ENCODE data around the gene COPE.
"Not testable (repeated sequence)": the region's sequence is repeated elsewhere in the genome, so short reads cannot be mapped to it uniquely, and the experiment has no call there.

COPE gene

DNA sequence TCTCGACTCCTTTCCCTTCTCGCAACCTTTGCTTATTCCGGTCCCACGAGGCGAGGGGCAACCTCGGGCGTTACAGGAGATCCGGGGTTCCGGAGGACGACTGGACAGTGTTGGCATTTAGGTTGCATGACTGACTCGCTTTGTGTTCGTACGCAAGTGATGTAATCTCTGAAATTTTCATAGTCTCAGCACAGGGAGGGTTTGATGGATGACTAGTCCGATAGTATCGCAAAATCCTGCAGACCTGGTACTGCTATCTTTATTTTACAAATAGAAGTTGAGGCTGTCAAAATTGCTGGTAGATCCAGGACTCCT lies 670 bp upstream of the COPE start:
- DNase-seq (ENCODE audit: low spot score), result no peak
- TF ChIP-seq, protein P1, sequence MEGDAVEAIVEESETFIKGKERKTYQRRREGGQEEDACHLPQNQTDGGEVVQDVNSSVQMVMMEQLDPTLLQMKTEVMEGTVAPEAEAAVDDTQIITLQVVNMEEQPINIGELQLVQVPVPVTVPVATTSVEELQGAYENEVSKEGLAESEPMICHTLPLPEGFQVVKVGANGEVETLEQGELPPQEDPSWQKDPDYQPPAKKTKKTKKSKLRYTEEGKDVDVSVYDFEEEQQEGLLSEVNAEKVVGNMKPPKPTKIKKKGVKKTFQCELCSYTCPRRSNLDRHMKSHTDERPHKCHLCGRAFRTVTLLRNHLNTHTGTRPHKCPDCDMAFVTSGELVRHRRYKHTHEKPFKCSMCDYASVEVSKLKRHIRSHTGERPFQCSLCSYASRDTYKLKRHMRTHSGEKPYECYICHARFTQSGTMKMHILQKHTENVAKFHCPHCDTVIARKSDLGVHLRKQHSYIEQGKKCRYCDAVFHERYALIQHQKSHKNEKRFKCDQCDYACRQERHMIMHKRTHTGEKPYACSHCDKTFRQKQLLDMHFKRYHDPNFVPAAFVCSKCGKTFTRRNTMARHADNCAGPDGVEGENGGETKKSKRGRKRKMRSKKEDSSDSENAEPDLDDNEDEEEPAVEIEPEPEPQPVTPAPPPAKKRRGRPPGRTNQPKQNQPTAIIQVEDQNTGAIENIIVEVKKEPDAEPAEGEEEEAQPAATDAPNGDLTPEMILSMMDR (IDR thresholded peaks at IDR 0.05), result no peak
- Histone ChIP-seq H3K4me3 (peak overlapping the region; percentile 77), H3K27ac (peak overlapping the region; percentile 63 to 65)

DNA sequence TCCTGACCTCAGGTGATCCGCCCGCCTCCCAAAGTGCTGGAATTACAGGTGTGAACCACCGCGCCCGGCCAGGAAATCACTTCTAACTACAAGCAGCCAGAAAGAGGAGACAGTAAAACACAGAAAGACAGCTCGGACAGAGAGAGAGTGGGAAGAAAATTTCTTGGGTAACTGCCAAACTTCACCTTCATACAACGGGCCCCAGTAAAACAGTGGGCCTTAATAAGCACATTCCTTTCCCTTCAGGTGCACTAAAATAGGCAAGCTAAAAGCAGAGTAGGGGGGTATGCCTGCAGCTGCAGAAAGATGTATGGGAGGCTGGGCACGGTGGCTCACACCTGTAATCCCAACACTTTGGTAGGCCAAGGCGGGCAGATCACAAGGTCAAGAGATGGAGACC lies 1.6 kb downstream of the COPE start:
- DNase-seq (ENCODE audit: low spot score); H3K27ac ChIP-seq; H3K4me3 ChIP-seq: not testable (repeated sequence)

DNA sequence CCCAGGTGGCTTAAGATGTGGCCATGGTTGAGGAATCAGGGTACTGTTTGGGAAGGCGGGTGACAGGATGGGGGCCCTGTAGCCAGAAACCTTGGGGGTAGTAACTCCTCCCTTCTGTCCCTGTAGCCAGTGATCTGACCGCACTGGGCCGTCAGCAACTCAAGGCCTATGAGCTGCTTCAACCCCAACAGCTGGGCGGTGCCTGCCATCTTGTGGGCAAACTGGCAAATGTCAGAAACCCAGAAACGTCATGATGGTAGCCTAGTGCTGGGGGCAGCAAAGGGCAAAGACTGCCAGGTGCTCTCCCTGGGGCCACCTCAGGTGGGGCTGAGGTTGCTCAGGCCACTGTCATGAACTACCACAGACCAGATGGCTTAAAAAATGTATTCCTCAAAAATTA lies 3.5 kb downstream of the COPE start:
- no peak overlapping the region for H3K27ac ChIP-seq
- no peak for DNase-seq (ENCODE audit: low spot score)
- no peak overlapping the region for H3K4me3 ChIP-seq
- TF ChIP-seq, protein P1 (IDR thresholded peaks at IDR 0.05), result no peak

DNA sequence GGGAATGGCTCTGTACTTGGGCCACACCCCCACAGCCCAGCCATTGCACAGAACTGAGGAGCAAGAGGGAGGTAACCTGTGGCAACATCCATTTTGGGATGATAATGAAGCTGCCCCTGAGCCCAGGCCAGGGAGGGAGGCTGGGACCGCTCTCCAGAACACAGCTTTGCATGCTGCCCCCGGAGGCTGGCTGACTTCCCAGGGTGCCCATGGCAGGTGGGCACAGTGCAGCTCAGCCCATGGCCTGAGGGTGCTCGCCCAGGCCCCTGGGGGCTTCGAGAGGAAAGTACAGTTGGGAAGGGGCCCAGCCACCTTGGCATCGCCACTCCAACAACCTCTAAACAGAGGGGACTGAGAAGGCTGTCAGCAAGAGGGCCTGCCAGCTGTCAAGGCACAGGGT lies 5.7 kb downstream of the COPE start:
- Histone ChIP-seq H3K4me3 (no peak overlapping the region), H3K27ac (no peak overlapping the region)
- TF ChIP-seq, protein P1 (IDR thresholded peaks at IDR 0.05), result no peak
- DNase-seq (ENCODE audit: low spot score), result no peak

DNA sequence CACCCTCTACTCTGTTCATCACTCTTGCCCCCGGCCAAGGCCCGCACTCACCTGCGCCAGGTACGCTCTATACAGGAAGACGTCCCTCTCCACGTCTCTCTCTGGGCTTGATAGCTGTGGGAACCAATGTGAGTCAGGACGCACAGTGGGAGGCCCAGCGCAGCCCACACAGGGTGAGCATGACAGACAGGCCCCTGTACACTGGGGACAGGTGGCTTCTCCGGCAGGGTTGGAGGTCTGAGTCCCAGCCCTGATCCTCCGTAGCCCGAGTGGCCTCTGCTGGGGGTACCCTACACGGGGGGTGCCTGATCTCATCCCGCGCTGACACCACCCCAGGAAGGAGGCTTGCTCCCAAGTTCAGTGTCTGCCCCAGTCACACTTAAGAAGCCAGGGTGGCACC lies 6.3 kb downstream of the COPE start:
- Histone ChIP-seq H3K4me3 (no peak overlapping the region), H3K27ac (no peak overlapping the region)
- TF ChIP-seq, protein P1 (IDR thresholded peaks at IDR 0.05), result no peak
- DNase-seq (ENCODE audit: low spot score), result no peak

DNA sequence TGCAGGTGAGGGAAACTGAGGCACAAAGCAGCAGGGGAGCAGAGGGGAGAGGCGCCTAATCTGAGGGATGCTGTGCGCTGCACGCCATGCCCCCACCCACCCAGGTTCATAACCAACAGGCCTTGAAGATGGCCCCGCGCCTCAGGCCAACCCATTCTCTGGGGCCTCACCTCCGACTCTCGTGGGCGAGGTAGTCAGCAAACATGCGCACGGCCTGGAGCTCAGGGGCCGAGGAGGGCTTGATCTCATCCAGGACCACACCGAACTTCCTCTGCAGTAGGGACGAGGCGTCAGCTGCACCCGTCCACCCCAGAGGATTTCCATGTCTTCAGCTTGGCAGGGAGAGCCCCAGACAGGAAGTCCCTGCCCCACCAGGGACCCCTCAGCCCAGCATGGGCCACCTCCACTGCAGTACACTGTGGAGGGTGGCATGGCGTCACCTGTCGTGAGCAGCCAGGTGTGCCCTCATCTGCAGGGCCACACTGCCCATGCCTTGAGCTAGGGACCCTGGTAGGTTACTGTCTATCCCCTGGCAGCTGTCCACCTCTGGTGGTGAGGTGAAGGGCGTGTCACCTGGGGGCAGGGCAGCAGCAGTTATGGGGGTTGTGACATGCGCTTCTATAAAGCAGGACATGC lies 8.3 kb downstream of the COPE start:
- H3K4me3 ChIP-seq, result no peak overlapping the region

DNA sequence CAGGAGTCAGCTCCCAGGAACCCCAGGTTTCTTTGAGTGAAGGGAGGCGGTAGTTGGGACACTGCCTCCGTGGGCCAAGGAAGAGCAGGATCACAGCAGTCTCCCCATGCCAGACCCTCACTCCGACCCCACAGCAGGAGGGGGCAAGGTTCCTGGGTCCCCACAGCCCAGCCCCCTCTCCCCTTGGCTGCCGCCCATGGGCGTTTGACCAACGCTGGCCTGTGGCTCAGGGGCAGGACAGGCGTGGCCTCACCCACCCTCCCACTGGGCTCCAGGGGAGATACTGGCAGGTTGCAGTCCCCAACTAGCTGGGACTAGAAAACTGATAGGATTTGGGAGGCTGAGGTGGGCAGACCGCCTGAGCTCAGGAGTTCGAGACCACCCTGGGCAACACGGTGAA lies 9.2 kb downstream of the COPE start:
- Histone ChIP-seq H3K4me3 (no peak overlapping the region), H3K27ac (no peak overlapping the region)
- TF ChIP-seq, protein P1 (IDR thresholded peaks at IDR 0.05), result no peak
- no peak for DNase-seq (ENCODE audit: low spot score)

More for the DNA sequence above, 8.3 kb downstream of the COPE start:
- H3K27ac ChIP-seq, result no peak overlapping the region
- TF ChIP-seq, protein P1 (IDR thresholded peaks at IDR 0.05), result no peak
- DNase-seq (ENCODE audit: low spot score), result no peak

Data from coronary artery (tissue), 2 donors.